Breast epithelium (tissue), 4 donors: Measurements from ENCODE around the gene DRAXIN. TPM values are rescaled to one million over a fixed set of nuclear protein-coding genes. Genes with fewer than 3 reads are reported as not detected.

ENCODE experiments used
- DNase-seq, 2 donors: peaks; one replicate each; pipeline ENCODE4 v3.0.0-alpha.2; 2019; ENCODE audit warnings: low spot score in 2 of 2
- H3K27ac ChIP-seq, 2 donors: fragments of 200-600 bp; sonication (generic) in 1 of 2; one replicate each; pipeline ENCODE4 v1.5.1; 2016 to 2019; ENCODE audit warnings: mild to moderate bottlenecking in 1 of 2
- H3K27me3 ChIP-seq, 2 donors: fragments of 200-600 bp; sonication (generic) in 1 of 2; one replicate each; pipeline versions ENCODE4 v1.5.1 to v1.6.0; 2017 to 2019; ENCODE audit warnings: control low read depth in 1 of 2, mild to moderate bottlenecking in 1 of 2
- H3K36me3 ChIP-seq: fragments of 200-600 bp; one replicate; pipeline ENCODE4 v1.5.1; 2019
- H3K4me1 ChIP-seq, 2 donors: fragments of 200-600 bp; sonication (generic); one replicate each; pipeline ENCODE4 v1.5.1; 2016 to 2019; ENCODE audit warnings: control low read depth in 1 of 2
- H3K4me3 ChIP-seq, 3 donors: fragments of 200-600 bp; sonication (generic); 1 replicate in 2 of 3; 2 replicates in 1 of 3; pipeline ENCODE4 v1.5.1; 2016 to 2019; ENCODE audit warnings: mild to moderate bottlenecking in 3 of 3, moderate library complexity in 2 of 3
- H3K9me3 ChIP-seq, 2 donors: fragments of 200-600 bp; sonication (generic) in 1 of 2; one replicate each; pipeline ENCODE4 v1.5.1; 2016 to 2019; ENCODE audit warnings: control low read depth in 1 of 2
- CTCF ChIP-seq, 3 donors: fragments of 450-650 bp; IDR thresholded peaks; one replicate each; pipeline ENCODE4 v1.5.1; 2016 to 2017; ENCODE audit warnings: antibody characterized with exemption in 3 of 3, mild to moderate bottlenecking in 3 of 3, moderate library complexity in 3 of 3
- POLR2A ChIP-seq: fragments of 450-650 bp; IDR thresholded peaks from one replicate; pipeline ENCODE4 v1.6.1; 2016; ENCODE audit warnings: antibody characterized with exemption, mild to moderate bottlenecking, moderate library complexity
- POLR2AphosphoS5 ChIP-seq, 3 donors: sonication (generic); formaldehyde crosslinking; IDR thresholded peaks; one replicate each; pipeline ENCODE4 v1.6.1; 2017; ENCODE audit warnings: antibody characterized with exemption in 3 of 3
- intact Hi-C: fragments of 100-400 bp; cut with DNase I; formaldehyde crosslinking; loops from one replicate; pipeline ENCODE4 v1.15.1; 2023; ENCODE audit warnings: low total_unique reads
- total RNA-seq, 3 donors: library from RNA; depleted of rRNA; stranded (reverse); fragments of >200 nt; gene quantifications; one replicate each; pipeline ENCODE4 v1.1.0, GENCODE V29; 2016

The DRAXIN gene
- total RNA-seq, 3 donors from 2014 or later: under 0.01 to 0.15 (median under 0.01) TPM

GRCh38 chr1:11772458-11772857 lies 80.9 kb downstream of the DRAXIN start:
- Histone ChIP-seq H3K27ac (no peak overlapping the region), H3K36me3 (no peaks in the 10 kb centered on the region), H3K4me3 (no peak overlapping the region), H3K4me1 (no peaks in the 10 kb centered on the region), H3K9me3 (no peaks in the 10 kb centered on the region), H3K27me3 (no peaks in the 10 kb centered on the region)
- no peak for DNase-seq
- intact Hi-C loops: no loop called here
- TF ChIP-seq CTCF (IDR thresholded peaks at IDR 0.05): no peak
- no peak for TF ChIP-seq POLR2A
- TF ChIP-seq POLR2AphosphoS5 (IDR thresholded peaks at IDR 0.05): no peak

- Histone ChIP-seq H3K27ac (no peak overlapping the region), H3K27me3 (no peaks in the 10 kb centered on the region), H3K9me3 (no peaks in the 10 kb centered on the region), H3K4me3 (no peak overlapping the region), H3K36me3 (no peaks in the 10 kb centered on the region), H3K4me1 (no peaks in the 10 kb centered on the region)
- intact Hi-C loops: no loop called here
- no peak for DNase-seq
- no peak for TF ChIP-seq POLR2AphosphoS5 (IDR thresholded peaks at IDR 0.05)
- no peak for TF ChIP-seq CTCF (IDR thresholded peaks at IDR 0.05)
- TF ChIP-seq POLR2A: no peak
Observed at GRCh38 chr1:11774753-11775152, 83.2 kb downstream of the DRAXIN start.

Other genes with a start within 250 kb of the DRAXIN start
- gene DISP3, start 212.6 kb upstream of the DRAXIN start, total RNA-seq: under 1 TPM in 1 of 3 donors, not detected in 2; 0.88 TPM
- gene FBXO2, start 37.3 kb upstream of the DRAXIN start, total RNA-seq: 10 to 100 TPM in 2 of 3 donors, 1 to 10 TPM in 1; 1.3 to 49.3 (median 40.6) TPM
- gene FBXO44, start 36.8 kb upstream of the DRAXIN start, total RNA-seq: 10 to 100 TPM; 14.1 to 32.1 (median 31.3) TPM
- gene FBXO6, start 27.5 kb upstream of the DRAXIN start, total RNA-seq: 10 to 100 TPM; 10.2 to 17.0 (median 16.5) TPM
- gene MAD2L2, start 10.6 kb upstream of the DRAXIN start, total RNA-seq: 10 to 100 TPM; 31.8 to 58.7 (median 47.7) TPM
- 10 to 100 TPM; 61.9 to 74.7 (median 66.4) TPM for gene AGTRAP, start 44.4 kb downstream of the DRAXIN start, total RNA-seq
- 1 to 10 TPM in 1 of 3 donors, not detected in 2; 1.3 TPM for gene C1orf167, start 70.5 kb downstream of the DRAXIN start, total RNA-seq
- 10 to 100 TPM; 24.6 to 42.0 (median 30.0) TPM for gene MTHFR, start 114.3 kb downstream of the DRAXIN start, total RNA-seq
- gene CLCN6, start 114.5 kb downstream of the DRAXIN start, total RNA-seq: 10 to 100 TPM; 14.6 to 21.1 (median 16.7) TPM
- under 1 TPM in 1 of 3 donors, not detected in 2; 0.66 TPM for gene NPPA, start 156.1 kb downstream of the DRAXIN start, total RNA-seq
- gene NPPB, start 167.2 kb downstream of the DRAXIN start, total RNA-seq: not detected
- 10 to 100 TPM; 40.3 to 62.7 (median 51.4) TPM for gene KIAA2013, start 234.7 kb downstream of the DRAXIN start, total RNA-seq
- gene PLOD1, start 243.0 kb downstream of the DRAXIN start, total RNA-seq: 10 to 100 TPM; 45.9 to 86.1 (median 57.5) TPM